GM20431 (cell line): Measurements from ENCODE around the gene SH3D19.
"Not testable (repeated sequence)": the region's sequence is repeated elsewhere in the genome, so short reads cannot be mapped to it uniquely, and the experiment has no call there.

Experiments used
- in situ Hi-C: fragments of 300-500 bp; cut with MseI, MboI; formaldehyde crosslinking; loops from one replicate; pipeline ENCODE4 v1.15.0; 2020; ENCODE audit warnings: low sequenced_read_pairs; ENCODE audit not compliant: unreplicated experiment

SH3D19 gene

DNA sequence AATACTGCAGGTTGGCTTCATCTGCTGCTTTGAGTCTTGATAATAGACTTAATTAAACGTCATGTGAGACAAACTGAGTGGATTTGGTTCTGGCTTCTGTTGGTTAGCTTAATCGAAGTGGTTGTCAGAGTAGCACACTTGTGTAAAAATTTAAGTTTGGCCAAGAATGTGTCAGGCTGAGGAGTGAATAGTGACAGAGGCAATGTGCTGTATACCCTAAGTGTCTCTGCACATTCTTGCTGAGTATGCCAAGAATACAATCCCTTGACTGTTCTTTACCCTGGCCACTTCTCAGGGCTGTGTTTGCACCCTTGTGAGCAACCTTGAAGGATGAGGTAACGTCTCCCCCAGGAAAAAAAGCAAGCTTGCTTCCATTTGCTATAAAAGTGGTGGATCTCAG, 211.1 kb downstream of the SH3D19 start:
- in situ Hi-C loops: no loop called here

- in situ Hi-C loops: no loop called here
These were observed 215.2 kb downstream of the SH3D19 start for GRCh38 chr4:151110236-151110635.

- in situ Hi-C loops: no loop called here
These were observed 218.3 kb downstream of the SH3D19 start for GRCh38 chr4:151107063-151107462.

DNA sequence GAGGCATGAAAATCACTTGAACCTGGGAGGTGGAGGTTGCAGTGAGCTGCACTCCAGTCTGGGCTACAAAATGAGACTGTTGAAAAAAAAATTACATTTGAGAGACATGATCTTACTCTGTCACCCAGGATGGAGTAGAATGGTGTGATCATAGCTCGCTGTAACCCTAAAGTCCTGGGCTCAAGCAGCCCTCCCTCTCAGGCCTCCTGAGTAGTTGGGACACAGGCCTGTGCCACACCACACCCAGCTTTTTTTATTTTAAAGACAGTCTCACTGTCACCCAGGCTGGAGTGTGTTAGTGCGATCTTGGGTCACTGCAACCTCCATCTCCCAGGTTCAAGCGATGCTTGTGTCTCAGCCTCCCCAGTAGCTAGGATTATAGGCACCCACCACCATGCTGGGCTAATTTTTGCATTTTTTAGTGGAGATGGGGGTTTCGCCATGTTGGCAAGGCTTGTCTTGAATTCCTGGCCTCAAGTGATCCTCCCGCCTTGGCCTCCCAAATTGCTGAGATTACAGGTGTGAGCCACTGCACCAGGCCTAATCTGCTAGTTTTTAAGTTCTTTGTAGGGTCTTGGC, 219.9 kb downstream of the SH3D19 start:
- in situ Hi-C loops: no loop called here

DNA sequence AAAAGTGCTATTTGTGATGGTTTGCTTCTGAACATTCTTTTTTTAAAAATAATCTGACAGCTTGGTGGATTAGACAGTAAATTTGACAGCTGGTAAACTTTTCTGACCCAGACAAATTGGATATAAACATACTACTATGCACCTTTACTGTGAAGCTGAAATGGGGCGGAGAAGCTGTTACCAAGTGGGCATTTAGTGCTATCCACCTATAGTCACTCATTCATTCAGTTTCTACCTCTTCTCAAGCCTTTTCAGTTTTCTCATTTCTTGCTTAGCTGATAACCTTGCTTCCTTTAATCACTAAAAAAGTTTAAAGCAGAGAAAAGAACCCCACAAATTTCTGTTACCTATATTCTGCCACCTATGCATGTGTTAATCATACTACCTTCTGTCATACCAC, 220.8 kb downstream of the SH3D19 start:
- in situ Hi-C loops: no loop called here

DNA sequence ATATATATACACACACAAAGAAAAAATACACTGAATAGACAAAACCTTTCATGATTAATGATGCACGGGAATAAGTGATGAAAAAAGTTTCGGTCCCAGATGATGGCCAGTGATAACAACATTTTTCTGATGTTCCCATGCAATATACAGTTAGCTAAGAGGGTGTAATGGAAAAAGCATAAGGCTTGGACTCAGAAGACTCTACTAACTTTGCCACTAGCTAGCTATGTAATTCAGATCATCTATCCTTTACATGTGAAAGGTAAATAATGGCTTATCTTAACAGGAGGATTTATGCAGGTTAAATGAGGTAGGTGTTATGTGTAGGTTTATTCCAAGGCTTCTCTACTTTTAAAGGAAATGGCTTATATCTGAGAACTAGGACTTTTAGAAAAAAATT, 221.6 kb downstream of the SH3D19 start:
- in situ Hi-C loops: no loop called here

DNA sequence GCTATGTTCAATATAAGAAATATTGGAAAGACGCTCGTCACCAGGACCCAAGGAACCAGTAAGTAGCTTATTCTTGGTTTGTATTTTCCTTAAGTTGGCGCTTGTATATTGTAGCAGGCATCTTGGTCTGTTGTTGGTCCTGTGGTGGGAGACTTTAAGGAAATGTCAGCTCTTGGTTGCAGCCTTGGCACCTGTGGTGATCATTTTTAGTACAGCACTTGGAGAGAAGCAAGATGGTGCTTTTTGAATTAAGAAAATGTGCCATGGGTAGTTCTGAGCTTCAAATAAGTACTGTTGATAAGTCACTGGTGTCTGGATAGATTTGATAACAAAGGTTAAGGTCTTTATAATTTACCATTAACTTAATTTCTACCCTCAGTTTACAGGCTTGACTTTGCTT, 224.9 kb downstream of the SH3D19 start:
- in situ Hi-C loops: no loop called here

- in situ Hi-C loops: no loop called here
These were observed 225.4 kb downstream of the SH3D19 start for GRCh38 chr4:151099976-151100417.

DNA sequence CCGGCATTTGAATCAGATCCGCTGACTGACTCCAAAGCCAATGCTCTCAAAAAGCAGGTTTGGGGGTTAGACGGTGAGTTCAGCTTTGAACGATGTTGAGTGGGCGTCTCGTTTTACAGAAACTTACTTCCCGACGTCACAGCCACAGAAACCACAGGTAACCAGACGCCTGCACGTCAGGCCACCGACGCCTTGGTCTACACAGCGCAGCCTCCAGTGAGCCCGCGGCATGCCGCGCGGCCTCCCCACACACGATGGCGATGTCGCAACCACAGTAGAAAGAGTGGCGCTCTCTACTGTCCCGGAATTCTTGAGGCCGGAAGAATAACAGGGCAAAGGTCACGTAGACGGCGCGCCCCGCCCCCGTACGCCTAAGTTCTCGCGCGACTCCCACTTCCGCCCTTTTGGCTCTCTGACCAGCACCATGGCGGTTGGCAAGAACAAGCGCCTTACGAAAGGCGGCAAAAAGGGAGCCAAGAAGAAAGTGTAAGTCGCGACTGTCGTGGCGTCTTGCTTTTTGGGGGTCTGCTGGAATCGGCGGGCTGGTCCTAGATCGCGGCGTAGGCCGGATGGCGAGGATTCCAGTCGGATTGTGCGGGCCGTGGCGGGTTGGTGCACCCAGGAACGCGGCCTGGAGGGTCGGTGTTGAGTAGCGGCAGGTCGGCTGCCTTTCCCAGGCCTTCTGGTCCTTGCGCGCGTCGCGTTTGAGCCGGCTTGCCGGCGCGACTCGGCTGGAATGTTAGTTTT, 226.0 kb downstream of the SH3D19 start, which contains the start of gene RPS3A:
TSS of gene RPS3A (plus strand) at position 400 of the 747 bp plus-strand sequence. CDS start at position 425, 25 bp downstream.
- in situ Hi-C loops: no loop called here

DNA sequence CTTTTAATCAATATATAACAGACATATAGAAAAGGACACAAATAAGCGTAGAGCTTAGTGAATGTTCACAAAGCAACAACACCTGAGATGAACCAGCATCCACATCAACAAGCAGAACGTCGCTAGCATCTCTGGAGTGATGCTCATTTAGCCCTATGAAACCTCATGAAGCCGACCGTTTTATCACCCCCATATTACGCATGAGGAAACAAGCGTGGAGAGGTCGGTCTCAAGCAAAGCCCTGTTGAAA, 226.5 kb downstream of the SH3D19 start:
- in situ Hi-C loops: no loop called here

- in situ Hi-C loops: no loop called here
These were observed 227.6 kb downstream of the SH3D19 start for GRCh38 chr4:151097759-151098158.

- in situ Hi-C loops: no loop called here
These were observed 230.3 kb downstream of the SH3D19 start for GRCh38 chr4:151095142-151095541.

- in situ Hi-C loops: no loop called here
These were observed 231.1 kb downstream of the SH3D19 start for GRCh38 chr4:151094290-151094751.

- in situ Hi-C loops: no loop called here
These were observed 232.2 kb downstream of the SH3D19 start for GRCh38 chr4:151093203-151093602.

- in situ Hi-C loops: no loop called here
These were observed 232.9 kb downstream of the SH3D19 start for GRCh38 chr4:151092488-151092887.

DNA sequence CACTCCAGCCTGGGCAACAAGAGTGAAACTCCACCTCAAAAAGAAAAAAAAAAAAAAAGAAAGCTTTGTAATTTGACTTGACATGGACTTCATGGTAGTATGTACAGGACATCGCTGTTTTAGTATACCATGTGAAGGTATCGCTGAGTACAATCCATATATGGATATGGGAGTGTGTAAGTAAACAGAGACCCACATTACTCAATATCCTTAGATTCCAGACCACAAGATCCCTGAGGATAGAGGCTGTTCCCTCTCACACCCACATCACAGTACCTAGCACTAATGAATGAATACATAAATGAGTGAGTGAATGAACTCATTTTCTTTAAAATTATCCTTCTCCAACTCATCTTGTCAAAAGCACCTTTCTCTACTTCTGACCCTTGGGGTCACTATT, 234.4 kb downstream of the SH3D19 start:
- in situ Hi-C loops: no loop called here

DNA sequence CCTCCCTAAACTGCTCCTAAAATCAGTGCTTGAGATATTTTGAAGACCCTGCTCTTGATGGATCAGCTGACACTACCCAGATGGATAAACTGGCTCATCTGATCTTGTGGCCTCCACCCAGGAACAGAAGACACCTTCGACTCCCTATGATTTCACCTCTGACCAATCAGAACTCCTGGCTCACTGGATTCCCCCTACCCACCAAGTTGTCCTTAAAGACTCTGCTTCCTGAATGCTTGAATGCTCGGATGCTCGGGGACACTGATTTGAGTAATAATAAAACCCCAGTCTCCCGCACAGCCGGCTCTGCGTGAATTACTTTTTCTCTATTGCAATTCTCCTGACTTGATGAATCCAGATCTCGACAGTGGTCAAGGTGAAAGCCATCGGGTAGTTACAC, 237.9 kb downstream of the SH3D19 start:
- in situ Hi-C loops: no loop called here

DNA sequence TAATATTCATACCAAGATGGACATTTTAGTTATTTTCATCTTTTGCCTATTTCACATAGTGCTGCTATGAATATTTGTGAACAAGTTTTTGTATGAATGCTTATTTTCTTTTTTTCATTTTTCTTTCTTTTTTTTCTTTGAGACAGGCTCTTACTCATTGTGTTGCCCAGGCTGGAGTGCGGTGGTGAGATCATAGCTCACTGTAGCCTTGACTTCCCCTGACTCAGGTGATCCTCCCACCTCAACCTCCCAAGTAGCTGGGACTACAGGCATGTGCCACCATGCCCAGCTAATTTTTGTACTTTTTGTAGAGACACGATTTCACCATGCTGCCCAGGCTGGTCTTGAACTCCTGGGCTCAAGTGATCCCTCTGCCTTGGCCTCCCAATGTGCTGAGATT, 247.4 kb downstream of the SH3D19 start:
- in situ Hi-C loops: not testable (repeated sequence)

DNA sequence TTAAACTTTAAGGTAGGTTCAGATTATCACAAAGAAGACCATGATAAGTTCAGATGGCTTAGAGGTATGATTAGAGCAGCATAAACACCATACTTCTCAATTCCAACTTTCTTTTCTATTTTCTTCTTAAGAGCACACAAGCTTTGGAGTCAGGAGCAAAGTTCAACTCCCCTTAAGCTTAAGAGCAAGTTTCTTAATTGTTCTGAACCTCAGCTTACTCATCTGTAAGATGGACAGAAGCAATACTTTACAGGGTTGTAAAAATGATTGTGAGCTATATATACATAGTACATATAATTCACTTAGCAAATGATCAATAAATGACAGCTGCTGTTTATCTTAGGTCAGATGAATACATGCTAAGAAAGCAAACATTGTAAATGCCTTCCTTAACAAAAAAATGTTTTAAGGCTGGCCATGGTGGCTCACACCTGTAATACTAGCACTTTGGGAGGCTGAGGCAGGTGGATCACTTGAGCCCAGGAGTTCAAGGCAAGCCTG, 250.9 kb downstream of the SH3D19 start:
- in situ Hi-C loops: no loop called here
